Gastrocnemius medialis (tissue), 4 donors: Measurements from ENCODE around the gene RAB14. TPM values are rescaled to one million over a fixed set of nuclear protein-coding genes. Genes with fewer than 3 reads are reported as not detected.
"Not testable (repeated sequence)": the region's sequence is repeated elsewhere in the genome, so short reads cannot be mapped to it uniquely, and the experiment has no call there.

Experiments
- ATAC-seq, 2 donors: fragments of 150-250 bp; one replicate each; pipeline ENCODE4 v1.9.1; 2016
- DNase-seq, 2 donors: peaks; one replicate each; pipeline ENCODE4 v3.0.0-alpha.2; 2019
- H3K27ac ChIP-seq, 4 donors: fragments of 200-600 bp; sonication (generic); 1 replicate in 1 of 4; 2 replicates in 3 of 4; pipeline ENCODE4 v1.5.1; 2016 to 2018; ENCODE audit warnings: mild to moderate bottlenecking in 2 of 4, moderate library complexity in 1 of 4
- H3K27me3 ChIP-seq, 3 donors: fragments of 200-600 bp; sonication (generic) in 2 of 3; 1 replicate in 1 of 3; 2 replicates in 2 of 3; pipeline versions ENCODE4 v1.5.1 to v1.6.0; 2016 to 2019; ENCODE audit warnings: mild to moderate bottlenecking in 1 of 3, moderate library complexity in 1 of 3
- H3K36me3 ChIP-seq, 2 donors: fragments of 200-600 bp; sonication (generic) in 1 of 2; one replicate each; pipeline ENCODE4 v1.5.1; 2017 to 2018
- H3K4me1 ChIP-seq, 2 donors: fragments of 200-600 bp; sonication (generic) in 1 of 2; one replicate each; pipeline ENCODE4 v1.5.1; 2016 to 2017; ENCODE audit warnings: mild to moderate bottlenecking in 2 of 2
- H3K4me3 ChIP-seq, 4 donors: fragments of 200-600 bp; sonication (generic) in 3 of 4; 1 replicate in 1 of 4; 2 replicates in 3 of 4; pipeline ENCODE4 v1.5.1; 2016 to 2019; ENCODE audit warnings: mild to moderate bottlenecking in 2 of 4
- H3K9me3 ChIP-seq, 3 donors: fragments of 200-600 bp; sonication (generic) in 2 of 3; 1 replicate in 1 of 3; 2 replicates in 2 of 3; pipeline ENCODE4 v1.5.1; 2016 to 2019
- CTCF ChIP-seq, 5 experiments: fragments of 450-650 bp in 3 of 5; fragments of 200-600 bp in 2 of 5; sonication (generic) in 2 of 5; IDR thresholded peaks in 4 of 5; conservative IDR thresholded peaks in 1 of 5; 1 replicate in 4 of 5; 2 replicates in 1 of 5; pipeline ENCODE4 v1.5.1; 2016 to 2019; ENCODE audit warnings: antibody characterized with exemption in 5 of 5, mild to moderate bottlenecking in 3 of 5, moderate library complexity in 3 of 5
- POLR2A ChIP-seq, 2 donors: fragments of 450-650 bp; IDR thresholded peaks; one replicate each; pipeline ENCODE4 v1.6.1; 2017; ENCODE audit warnings: antibody characterized with exemption in 2 of 2, mild to moderate bottlenecking in 2 of 2, moderate library complexity in 2 of 2
- in situ Hi-C, 4 donors: fragments of 200-750 bp; cut with MboI; loops; one replicate each; pipeline versions ENCODE4 v1.15.0 to v1.8.0; 2017; ENCODE audit warnings: low sequenced_read_pairs in 4 of 4
- intact Hi-C: fragments of 100-400 bp; cut with DNase I; formaldehyde crosslinking; loops from one replicate; pipeline ENCODE4 v1.15.1; 2023; ENCODE audit warnings: low total_unique reads
- total RNA-seq, 4 donors: library from RNA; depleted of rRNA; stranded (reverse); fragments of >200 nt; gene quantifications; one replicate each; pipeline versions ENCODE4 v1.1.0 to v1.2.3, GENCODE V29; 2016

Gene RAB14
- total RNA-seq, 4 donors from 2014 or later, result 18.7 to 26.8 (median 19.5) TPM

GRCh38 chr9:121133104-121133816 is 68.4 kb downstream of the RAB14 start:
- Histone ChIP-seq H3K9me3 (no peaks in the 10 kb centered on the region), H3K27me3 (no peaks in the 10 kb centered on the region), H3K4me1 (no peaks in the 10 kb centered on the region), H3K4me3 (no peak overlapping the region), H3K27ac (no peak overlapping the region), H3K36me3 (no peaks in the 10 kb centered on the region)
- no peak for ATAC-seq
- DNase-seq, result peak in 1 of 2 donors; percentile 16
- intact Hi-C loops (no loop called here), in situ Hi-C loops (no loop called here)
- TF ChIP-seq CTCF (IDR thresholded peaks at IDR 0.05 in 4 of 5, conservative IDR thresholded peaks at IDR 0.05 in 1 of 5), result no peak
- no peak for TF ChIP-seq POLR2A (IDR thresholded peaks at IDR 0.05)

GRCh38 chr9:121129384-121129783 is 72.3 kb downstream of the RAB14 start:
- DNase-seq, in situ Hi-C loops, H3K36me3 ChIP-seq, H3K4me1 ChIP-seq, H3K27ac ChIP-seq, H3K4me3 ChIP-seq, H3K27me3 ChIP-seq, ATAC-seq, H3K9me3 ChIP-seq, intact Hi-C loops: not testable (repeated sequence)

Other genes starting within 250 kb of the RAB14 start
- 1 to 10 TPM in 3 of 4 donors, under 1 TPM in 1; 0.22 to 3.9 (median 1.8) TPM for gene C5, start 151.6 kb downstream of the RAB14 start, total RNA-seq
- 1 to 10 TPM; 1.0 to 3.2 (median 1.6) TPM for gene CNTRL, start 126.9 kb downstream of the RAB14 start, total RNA-seq
- gene GSN, start 66.3 kb upstream of the RAB14 start, total RNA-seq, result 100 to 1,000 TPM; 487 to 785 (median 662) TPM
- gene STOM, start 168.4 kb upstream of the RAB14 start, total RNA-seq, result 10 to 100 TPM; 60.0 to 89.5 (median 76.3) TPM